ENCODE results near the gene FGFRL1.

- TF ChIP-seq, protein P1, sequence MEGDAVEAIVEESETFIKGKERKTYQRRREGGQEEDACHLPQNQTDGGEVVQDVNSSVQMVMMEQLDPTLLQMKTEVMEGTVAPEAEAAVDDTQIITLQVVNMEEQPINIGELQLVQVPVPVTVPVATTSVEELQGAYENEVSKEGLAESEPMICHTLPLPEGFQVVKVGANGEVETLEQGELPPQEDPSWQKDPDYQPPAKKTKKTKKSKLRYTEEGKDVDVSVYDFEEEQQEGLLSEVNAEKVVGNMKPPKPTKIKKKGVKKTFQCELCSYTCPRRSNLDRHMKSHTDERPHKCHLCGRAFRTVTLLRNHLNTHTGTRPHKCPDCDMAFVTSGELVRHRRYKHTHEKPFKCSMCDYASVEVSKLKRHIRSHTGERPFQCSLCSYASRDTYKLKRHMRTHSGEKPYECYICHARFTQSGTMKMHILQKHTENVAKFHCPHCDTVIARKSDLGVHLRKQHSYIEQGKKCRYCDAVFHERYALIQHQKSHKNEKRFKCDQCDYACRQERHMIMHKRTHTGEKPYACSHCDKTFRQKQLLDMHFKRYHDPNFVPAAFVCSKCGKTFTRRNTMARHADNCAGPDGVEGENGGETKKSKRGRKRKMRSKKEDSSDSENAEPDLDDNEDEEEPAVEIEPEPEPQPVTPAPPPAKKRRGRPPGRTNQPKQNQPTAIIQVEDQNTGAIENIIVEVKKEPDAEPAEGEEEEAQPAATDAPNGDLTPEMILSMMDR (conservative IDR thresholded peaks at IDR 0.05; ENCODE audit: low read depth, low read length), result no peak
- no peak for TF ChIP-seq EZH2 (IDR thresholded peaks at IDR 0.05; ENCODE audit: borderline replicate concordance, low read depth, low read length, poor library complexity, severe bottlenecking)
Measured at GRCh38 chr4:1055721-1056590, 44.5 kb downstream of the FGFRL1 start.
